Measurements from ENCODE around the gene RNASE11. TPM values are rescaled to one million over a fixed set of nuclear protein-coding genes. Genes with fewer than 3 reads are reported as not detected.

The RNASE11 gene
- total and polyA plus RNA-seq, 2 of the 4 experiments (the other 2 are of a cell fraction): not detected

- Histone ChIP-seq H3K4me1 (ENCODE audit: control insufficient read depth, insufficient read depth, low read length) (no peaks in the 10 kb centered on the region), H4K20me1 (ENCODE audit: insufficient read depth, low read length) (peaks cover 3% of the 10 kb centered on the region; the same call in 1 of the 2 replicates), H3K9ac (ENCODE audit: low read depth, low read length) (no peak overlapping the region), H2AK5ac (ENCODE audit: low read depth, low read length) (no peak overlapping the region), H3K79me1 (ENCODE audit: low read depth in 1 of 2, low read length in 2 of 2) (no peaks in the 10 kb centered on the region), H3K27me3 (ENCODE audit: control insufficient read depth, insufficient read depth, low read length) (no peaks in the 10 kb centered on the region), H3K4me3 (ENCODE audit: insufficient read depth, low read depth, low read length) (no peak overlapping the region), H4K8ac (ENCODE audit: low read depth in 2 of 2, low read length in 2 of 2) (no peak overlapping the region), H3K23ac (ENCODE audit: low read depth, low read length) (no peak overlapping the region), H2BK20ac (ENCODE audit: low read depth, low read length) (no peak overlapping the region), H3K27ac (ENCODE audit: insufficient read depth, low read length) (no peak overlapping the region), H3K56ac (ENCODE audit: extremely low read depth, insufficient read depth, low read length) (no peak overlapping the region), H3K18ac (ENCODE audit: low read depth, low read length) (no peak overlapping the region), H3K9me1 (ENCODE audit: insufficient read depth, low read length) (no peaks in the 10 kb centered on the region), H2AFZ (replicated peaks; ENCODE audit: low read length, poor library complexity) (no peak overlapping the region), H4K5ac (ENCODE audit: low read depth, low read length) (no peak overlapping the region), H2BK15ac (ENCODE audit: low read depth, low read length) (no peak overlapping the region), H3K36me3 (ENCODE audit: control insufficient read depth, insufficient read depth, low read length) (no peaks in the 10 kb centered on the region), H2AK9ac (replicated peaks; ENCODE audit: low read depth, low read length, poor library complexity) (no peak overlapping the region), H2BK5ac (ENCODE audit: low read depth, low read length, poor library complexity, severe bottlenecking) (no peak overlapping the region), H3K14ac (replicated peaks; ENCODE audit: low read depth, low read length) (no peak overlapping the region), H4K91ac (ENCODE audit: insufficient read depth, low read depth, low read length) (no peak overlapping the region), H3K4ac (ENCODE audit: low read depth, low read length) (no peak overlapping the region), H2BK120ac (ENCODE audit: low read depth, low read length) (no peak overlapping the region), H3K4me2 (ENCODE audit: low read depth, low read length) (no peak overlapping the region), H3K9me3 (ENCODE audit: control insufficient read depth, insufficient read depth, low read length) (no peaks in the 10 kb centered on the region)
- intact Hi-C loops (cut with micrococcal nuclease) (no loop called here), dilution Hi-C loops (cut with HindIII; ENCODE audit: low sequenced_read_pairs, unreplicated experiment) (no loop called here), in situ Hi-C loops (cut with MboI; ENCODE audit: low sequenced_read_pairs) (no loop called here)
- ATAC-seq (ENCODE audit: low read depth) (no peak), DNase-seq (no peak)
- ChIA-PET POLR2A (ENCODE audit: unreplicated experiment) (no interaction called here), CTCF (interaction anchor here (0.7 kb wide), 1 partner anchor 273 kb away, joined by 3 read pairs; no protein-coding TSS in a partner anchor)
- TF ChIP-seq BHLHE40 (IDR thresholded peaks at IDR 0.05; ENCODE audit: low read depth, low read length) (no peak), SMC3 (IDR thresholded peaks at IDR 0.05; ENCODE audit: low read depth, low read length) (no peak), RCOR1 (IDR thresholded peaks at IDR 0.05; ENCODE audit: insufficient replicate concordance, low read length) (no peak), MAFK (IDR thresholded peaks at IDR 0.05; ENCODE audit: low read depth, low read length) (no peak), MXI1 (IDR thresholded peaks at IDR 0.05; ENCODE audit: borderline replicate concordance, low read depth, low read length) (no peak), NFE2L2 (IDR thresholded peaks at IDR 0.05; ENCODE audit: low read depth, low read length) (no peak), RAD21 (IDR thresholded peaks at IDR 0.05; ENCODE audit: low read length) (no peak), RFX5 (IDR thresholded peaks at IDR 0.05; ENCODE audit: low read depth, low read length) (no peak), FOS (IDR thresholded peaks at IDR 0.05; ENCODE audit: low read depth, low read length) (no peak)
- TF ChIP-seq, protein P1, sequence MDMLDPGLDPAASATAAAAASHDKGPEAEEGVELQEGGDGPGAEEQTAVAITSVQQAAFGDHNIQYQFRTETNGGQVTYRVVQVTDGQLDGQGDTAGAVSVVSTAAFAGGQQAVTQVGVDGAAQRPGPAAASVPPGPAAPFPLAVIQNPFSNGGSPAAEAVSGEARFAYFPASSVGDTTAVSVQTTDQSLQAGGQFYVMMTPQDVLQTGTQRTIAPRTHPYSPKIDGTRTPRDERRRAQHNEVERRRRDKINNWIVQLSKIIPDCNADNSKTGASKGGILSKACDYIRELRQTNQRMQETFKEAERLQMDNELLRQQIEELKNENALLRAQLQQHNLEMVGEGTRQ (IDR thresholded peaks at IDR 0.05; ENCODE audit: low read depth, low read length): no peak
- TF ChIP-seq, protein P2, sequence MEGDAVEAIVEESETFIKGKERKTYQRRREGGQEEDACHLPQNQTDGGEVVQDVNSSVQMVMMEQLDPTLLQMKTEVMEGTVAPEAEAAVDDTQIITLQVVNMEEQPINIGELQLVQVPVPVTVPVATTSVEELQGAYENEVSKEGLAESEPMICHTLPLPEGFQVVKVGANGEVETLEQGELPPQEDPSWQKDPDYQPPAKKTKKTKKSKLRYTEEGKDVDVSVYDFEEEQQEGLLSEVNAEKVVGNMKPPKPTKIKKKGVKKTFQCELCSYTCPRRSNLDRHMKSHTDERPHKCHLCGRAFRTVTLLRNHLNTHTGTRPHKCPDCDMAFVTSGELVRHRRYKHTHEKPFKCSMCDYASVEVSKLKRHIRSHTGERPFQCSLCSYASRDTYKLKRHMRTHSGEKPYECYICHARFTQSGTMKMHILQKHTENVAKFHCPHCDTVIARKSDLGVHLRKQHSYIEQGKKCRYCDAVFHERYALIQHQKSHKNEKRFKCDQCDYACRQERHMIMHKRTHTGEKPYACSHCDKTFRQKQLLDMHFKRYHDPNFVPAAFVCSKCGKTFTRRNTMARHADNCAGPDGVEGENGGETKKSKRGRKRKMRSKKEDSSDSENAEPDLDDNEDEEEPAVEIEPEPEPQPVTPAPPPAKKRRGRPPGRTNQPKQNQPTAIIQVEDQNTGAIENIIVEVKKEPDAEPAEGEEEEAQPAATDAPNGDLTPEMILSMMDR (conservative IDR thresholded peaks at IDR 0.05; ENCODE audit: low read depth, low read length): no peak
- no CpG with 5 or more reads among the region's 2 CpGs for WGBS, 2 experiments (ENCODE audit: extremely low coverage in 2 of 2, insufficient read length in 1 of 2)
- BruUV-seq (replicated peaks): no TSS peak
Observed at GRCh38 chr14:20606902-20607242, 19.1 kb upstream of the RNASE11 start.

Data from IMR-90 (cell line).